Airway epithelial cell (primary cell): ENCODE measurements around the gene MT1HL1. TPM values are rescaled to one million over a fixed set of nuclear protein-coding genes. Genes with fewer than 3 reads are reported as not detected.

Source experiments
- total RNA-seq: library from RNA; depleted of rRNA; stranded (reverse); fragments of >200 nt; gene quantifications from 2 replicates; pipeline ENCODE4 v1.2.3, GENCODE V29; 2015

Gene MT1HL1
- total RNA-seq, result not detected in 2 replicates

DNA sequence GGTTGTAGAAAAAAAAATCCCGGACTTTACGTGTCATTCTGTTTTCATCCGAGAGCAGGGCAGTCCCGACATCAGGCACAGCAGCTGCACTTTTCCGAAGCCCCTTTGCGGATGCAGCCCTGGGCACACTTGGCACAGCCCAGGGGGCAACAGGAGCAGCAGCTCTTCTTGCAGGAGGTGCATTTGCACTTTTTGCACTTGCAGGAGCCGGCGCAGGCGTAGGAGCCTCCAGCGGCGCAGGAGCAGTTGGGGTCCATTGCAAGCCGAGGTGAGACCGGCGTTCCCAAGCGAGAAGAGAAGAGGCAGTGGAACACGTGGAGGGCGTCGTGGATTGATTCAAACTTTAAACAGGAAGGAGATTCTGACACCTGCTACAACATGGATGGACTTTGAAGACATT is at the start of gene MT1HL1:
MT1HL1 (minus strand) TSS at position 326 of the 400 bp plus-strand sequence; CDS start at position 257, 69 bp downstream.

DNA sequence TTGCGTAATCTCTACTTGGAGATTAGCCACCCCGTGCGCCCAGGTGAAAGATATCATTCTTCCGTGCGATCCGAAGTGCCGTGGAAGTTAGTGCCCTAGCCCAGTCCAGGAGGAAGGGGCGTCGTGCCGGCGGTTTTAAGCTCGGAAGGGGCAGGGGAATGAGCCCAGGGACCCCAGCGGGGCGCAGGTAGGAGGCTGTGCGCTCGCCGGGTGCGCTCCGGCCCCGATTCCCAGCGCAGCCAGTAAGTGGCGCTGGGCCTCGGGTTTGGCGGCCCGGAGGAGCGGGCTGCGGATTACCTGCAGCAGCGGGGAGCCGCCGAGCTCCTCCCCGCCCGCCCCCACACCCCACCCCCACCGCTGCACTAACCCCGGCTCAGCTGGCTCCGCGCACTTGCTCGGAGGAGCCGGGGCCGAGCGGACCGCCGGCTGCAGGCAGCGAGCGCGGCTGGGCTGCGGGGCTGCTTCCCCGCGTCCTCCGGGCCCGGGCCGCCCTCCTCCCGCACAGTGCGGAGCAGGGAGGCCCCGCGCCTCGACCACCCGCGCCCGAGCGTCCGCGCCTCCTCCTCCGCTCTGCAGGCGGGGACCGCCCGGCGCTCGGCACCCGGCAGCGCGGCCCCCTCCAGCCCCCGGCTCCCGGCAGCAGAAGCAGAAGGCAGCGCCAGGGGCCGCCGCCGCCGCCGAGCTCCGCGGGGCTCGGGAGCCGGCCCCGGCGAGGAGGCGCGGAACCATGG is 37.7 kb upstream of the MT1HL1 start, which contains the start of gene RYR2:
RYR2 (plus strand) TSS at position 390 of the 731 bp plus-strand sequence; CDS start at position 728, 338 bp downstream.

Other genes with a start within 250 kb of the MT1HL1 start
- 9.2 and 11.0 TPM in 2 replicates for gene MTR, start 209.1 kb downstream of the MT1HL1 start, total RNA-seq
- gene RYR2, start 37.7 kb upstream of the MT1HL1 start, total RNA-seq, result under 0.01 TPM in 1 of 2 replicates, not detected in the other